ENCODE measurements around the gene VPS37C.
"Not testable (repeated sequence)": the region's sequence is repeated elsewhere in the genome, so short reads cannot be mapped to it uniquely, and the experiment has no call there.

- TF ChIP-seq CTCF (conservative IDR thresholded peaks at IDR 0.05); ZFX (IDR thresholded peaks at IDR 0.05): not testable (repeated sequence)
Observed at GRCh38 chr11:61094167-61094566, 67.1 kb downstream of the VPS37C start.
